HG03460 (cell line): ENCODE measurements around the gene NR4A1.

Source experiments
- ATAC-seq: cut with Tn5 transposase; IDR thresholded peaks from one replicate; pipeline ENCODE4 v1.9.1; 2021; ENCODE audit not compliant: unreplicated experiment

NR4A1 gene

GRCh38 chr12:52018433-52019112 is 32.7 kb upstream of the NR4A1 start:
- ATAC-seq: no peak

- ATAC-seq: no peak
Observed at GRCh38 chr12:52019113-52019770, 32.0 kb upstream of the NR4A1 start.

GRCh38 chr12:52020539-52021336 is 30.5 kb upstream of the NR4A1 start:
- peak; percentile 38 for ATAC-seq

GRCh38 chr12:52022841-52023181 is 28.4 kb upstream of the NR4A1 start:
- no peak for ATAC-seq

GRCh38 chr12:52023182-52023975 is 27.9 kb upstream of the NR4A1 start:
- ATAC-seq: no peak

- no peak for ATAC-seq
Observed at GRCh38 chr12:52023976-52024688, 27.1 kb upstream of the NR4A1 start.

GRCh38 chr12:52024845-52025230 is 26.4 kb upstream of the NR4A1 start:
- no peak for ATAC-seq

- no peak for ATAC-seq
Observed at GRCh38 chr12:52026263-52026662, 25.0 kb upstream of the NR4A1 start.

- no peak for ATAC-seq
Observed at GRCh38 chr12:52027085-52027843, 24.0 kb upstream of the NR4A1 start.

- ATAC-seq: no peak
Observed at GRCh38 chr12:52029685-52030084, 21.6 kb upstream of the NR4A1 start.

- ATAC-seq: no peak
Observed at GRCh38 chr12:52032446-52032803, 18.8 kb upstream of the NR4A1 start.

- peak; percentile 92 for ATAC-seq
Observed at GRCh38 chr12:52032804-52033445, 18.3 kb upstream of the NR4A1 start.

GRCh38 chr12:52033446-52034140 is 17.6 kb upstream of the NR4A1 start:
- no peak for ATAC-seq

- ATAC-seq: no peak
Observed at GRCh38 chr12:52035190-52035589, 16.1 kb upstream of the NR4A1 start.

GRCh38 chr12:52035926-52036325 is 15.3 kb upstream of the NR4A1 start:
- ATAC-seq: no peak

GRCh38 chr12:52036587-52037171 is 14.6 kb upstream of the NR4A1 start:
- no peak for ATAC-seq

GRCh38 chr12:52037248-52037861 is 13.9 kb upstream of the NR4A1 start:
- ATAC-seq: no peak

GRCh38 chr12:52038447-52038846 is 12.8 kb upstream of the NR4A1 start:
- no peak for ATAC-seq
